ENCODE data around the gene ABI2. TPM values are rescaled to one million over a fixed set of nuclear protein-coding genes. Genes with fewer than 3 reads are reported as not detected.

Gene ABI2
- total RNA-seq, 2 donors from 2014 or later = 50.0 to 64.8 TPM

- WGBS = 94% methylated on average over 2 of the region's 2 CpGs
- Histone ChIP-seq H3K9me3 (no peaks in the 10 kb centered on the region), H3K4me3 (no peak overlapping the region), H3K27me3 (replicated peaks; ENCODE audit: insufficient read depth) (no peaks in the 10 kb centered on the region), H3K4me1 (replicated peaks) (no peaks in the 10 kb centered on the region), H3K36me3 (no peaks in the 10 kb centered on the region), H3K27ac (no peak overlapping the region)
- no peak for DNase-seq (ENCODE audit: low spot score)
- TF ChIP-seq, protein P1, sequence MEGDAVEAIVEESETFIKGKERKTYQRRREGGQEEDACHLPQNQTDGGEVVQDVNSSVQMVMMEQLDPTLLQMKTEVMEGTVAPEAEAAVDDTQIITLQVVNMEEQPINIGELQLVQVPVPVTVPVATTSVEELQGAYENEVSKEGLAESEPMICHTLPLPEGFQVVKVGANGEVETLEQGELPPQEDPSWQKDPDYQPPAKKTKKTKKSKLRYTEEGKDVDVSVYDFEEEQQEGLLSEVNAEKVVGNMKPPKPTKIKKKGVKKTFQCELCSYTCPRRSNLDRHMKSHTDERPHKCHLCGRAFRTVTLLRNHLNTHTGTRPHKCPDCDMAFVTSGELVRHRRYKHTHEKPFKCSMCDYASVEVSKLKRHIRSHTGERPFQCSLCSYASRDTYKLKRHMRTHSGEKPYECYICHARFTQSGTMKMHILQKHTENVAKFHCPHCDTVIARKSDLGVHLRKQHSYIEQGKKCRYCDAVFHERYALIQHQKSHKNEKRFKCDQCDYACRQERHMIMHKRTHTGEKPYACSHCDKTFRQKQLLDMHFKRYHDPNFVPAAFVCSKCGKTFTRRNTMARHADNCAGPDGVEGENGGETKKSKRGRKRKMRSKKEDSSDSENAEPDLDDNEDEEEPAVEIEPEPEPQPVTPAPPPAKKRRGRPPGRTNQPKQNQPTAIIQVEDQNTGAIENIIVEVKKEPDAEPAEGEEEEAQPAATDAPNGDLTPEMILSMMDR (IDR thresholded peaks at IDR 0.05) = no peak
- TF ChIP-seq POLR2A (IDR thresholded peaks at IDR 0.05) = no peak
- intact Hi-C loops (cut with DNase I) = no loop called here
Measured at GRCh38 chr2:203400805-203401585, 72.8 kb downstream of the ABI2 start.

DNA sequence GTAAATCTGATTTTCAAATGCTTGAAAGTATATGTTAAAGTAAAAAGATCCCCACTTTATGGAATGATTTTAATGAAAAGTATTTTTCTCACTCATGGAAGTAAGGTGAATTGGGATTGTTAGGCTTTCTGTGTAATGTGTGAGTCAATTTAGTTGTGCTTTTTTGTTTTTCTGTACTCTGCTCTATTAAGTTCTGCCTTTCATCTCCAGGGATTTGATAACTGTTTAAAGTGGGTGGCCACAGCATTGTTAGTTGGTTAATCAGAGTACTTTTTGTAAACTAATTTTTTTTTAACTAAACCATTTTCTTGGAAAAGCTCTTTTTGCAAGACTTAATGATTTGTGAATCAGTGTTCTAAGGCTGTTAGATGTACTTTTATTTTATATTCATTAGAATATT is 76.8 kb downstream of the ABI2 start:
- intact Hi-C loops (cut with DNase I) = no loop called here
- no peaks in the 10 kb centered on the region for H3K9me3 ChIP-seq
- H3K4me3 ChIP-seq = no peak overlapping the region
- TF ChIP-seq, protein P1 (IDR thresholded peaks at IDR 0.05) = no peak
- TF ChIP-seq POLR2A (IDR thresholded peaks at IDR 0.05) (no peak), POLR2AphosphoS5 (IDR thresholded peaks at IDR 0.05) (no peak)
- no peaks in the 10 kb centered on the region for H3K36me3 ChIP-seq
- DNase-seq (ENCODE audit: low spot score) = no peak
- H3K27me3 ChIP-seq (replicated peaks; ENCODE audit: insufficient read depth) = no peaks in the 10 kb centered on the region
- H3K4me1 ChIP-seq (replicated peaks) = no peaks in the 10 kb centered on the region
- no peak overlapping the region for H3K27ac ChIP-seq

- Histone ChIP-seq H3K9me3 (no peaks in the 10 kb centered on the region), H3K4me3 (no peak overlapping the region), H3K36me3 (no peaks in the 10 kb centered on the region), H3K4me1 (replicated peaks) (no peaks in the 10 kb centered on the region), H3K27ac (no peak overlapping the region), H3K27me3 (replicated peaks; ENCODE audit: insufficient read depth) (no peaks in the 10 kb centered on the region)
- intact Hi-C loops (cut with DNase I) = no loop called here
- TF ChIP-seq, protein P1 (IDR thresholded peaks at IDR 0.05) = no peak
- DNase-seq (ENCODE audit: low spot score) = no peak
Measured at GRCh38 chr2:203407496-203407895, 79.3 kb downstream of the ABI2 start.

DNA sequence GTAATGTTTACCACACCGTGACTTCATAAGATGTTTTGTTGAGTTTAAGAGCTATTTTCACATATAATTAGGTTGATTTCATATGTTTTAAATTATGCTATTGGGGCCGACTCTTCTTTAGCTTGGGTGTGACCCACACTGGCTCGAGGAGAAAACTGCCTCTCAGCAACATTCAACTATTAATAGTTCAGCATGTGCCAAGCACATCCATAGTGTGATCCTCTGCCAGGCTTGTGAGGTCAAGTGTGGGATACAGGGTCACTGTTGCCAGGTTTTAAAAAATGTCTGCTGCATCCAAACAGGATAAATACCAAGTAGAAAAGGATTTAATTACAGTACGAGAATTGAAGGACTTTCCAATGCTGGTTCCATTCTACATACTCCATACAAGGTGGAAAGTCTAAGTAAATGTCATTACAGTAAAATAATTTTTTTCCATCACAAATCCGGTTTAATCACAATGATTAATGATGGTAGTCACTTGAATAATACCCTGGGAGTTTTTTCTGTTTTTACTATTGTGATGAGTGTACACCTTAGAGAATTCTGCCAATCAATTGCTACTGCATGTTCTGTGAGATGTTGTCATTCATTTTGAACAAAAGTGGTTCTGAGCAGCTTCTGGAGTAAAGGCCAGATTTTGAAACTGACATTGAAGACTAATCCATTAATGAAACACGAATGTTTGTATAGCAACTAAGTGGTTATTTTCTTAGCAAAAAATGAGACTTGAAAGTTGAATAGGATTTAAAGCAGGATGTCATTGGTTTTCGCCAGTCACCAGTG is 84.5 kb downstream of the ABI2 start:
- Histone ChIP-seq H3K27ac (no peak overlapping the region), H3K9me3 (no peaks in the 10 kb centered on the region), H3K4me1 (replicated peaks) (no peaks in the 10 kb centered on the region), H3K4me3 (no peak overlapping the region), H3K36me3 (no peaks in the 10 kb centered on the region), H3K27me3 (replicated peaks; ENCODE audit: insufficient read depth) (no peaks in the 10 kb centered on the region)
- DNase-seq (ENCODE audit: low spot score) = no peak
- 49% methylated on average over 7 of the region's 7 CpGs for WGBS
- intact Hi-C loops (cut with DNase I) = no loop called here
- TF ChIP-seq POLR2AphosphoS5 (IDR thresholded peaks at IDR 0.05) (no peak), POLR2A (IDR thresholded peaks at IDR 0.05) (no peak)
- TF ChIP-seq, protein P1 (IDR thresholded peaks at IDR 0.05) = no peak

GRCh38 chr2:203413796-203414195 is 85.6 kb downstream of the ABI2 start:
- Histone ChIP-seq H3K4me1 (replicated peaks) (no peaks in the 10 kb centered on the region), H3K9me3 (no peaks in the 10 kb centered on the region), H3K4me3 (no peak overlapping the region), H3K36me3 (no peaks in the 10 kb centered on the region), H3K27ac (no peak overlapping the region), H3K27me3 (replicated peaks; ENCODE audit: insufficient read depth) (no peaks in the 10 kb centered on the region)
- TF ChIP-seq, protein P1 (IDR thresholded peaks at IDR 0.05) = no peak
- TF ChIP-seq POLR2AphosphoS5 (IDR thresholded peaks at IDR 0.05) = no peak
- TF ChIP-seq POLR2A (IDR thresholded peaks at IDR 0.05) = no peak
- DNase-seq (ENCODE audit: low spot score) = no peak
- intact Hi-C loops (cut with DNase I) = no loop called here
